Aorta (tissue), 5 donors: Measurements from ENCODE around the gene AICDA. TPM values are rescaled to one million over a fixed set of nuclear protein-coding genes. Genes with fewer than 3 reads are reported as not detected.
"Not testable (repeated sequence)": the region's sequence is repeated elsewhere in the genome, so short reads cannot be mapped to it uniquely, and the experiment has no call there.

ENCODE experiments used
- ATAC-seq: fragments of 200-7000 bp; cut with Tn5 transposase; one replicate; pipeline ENCODE4 v1.9.1; 2022; ENCODE audit warnings: moderate library complexity; ENCODE audit not compliant: low FRiP score
- DNase-seq, 2 donors: peaks; one replicate each; pipeline ENCODE4 v3.0.0-alpha.2; 2020
- H3K27ac ChIP-seq, 2 donors: one replicate each; pipeline ENCODE4 v1.5.1; 2013; ENCODE audit warnings: low read length in 2 of 2, mild to moderate bottlenecking in 2 of 2, moderate library complexity in 2 of 2, control low read depth in 1 of 2, inconsistent platforms in 1 of 2, low read depth in 1 of 2
- H3K27me3 ChIP-seq, 2 donors: one replicate each; pipeline ENCODE4 v1.6.1; 2013; ENCODE audit warnings: control low read depth in 1 of 2, low read length in 1 of 2, mild to moderate bottlenecking in 1 of 2, moderate library complexity in 1 of 2; ENCODE audit not compliant: insufficient read depth in 2 of 2, control insufficient read depth in 1 of 2
- H3K36me3 ChIP-seq, 2 donors: one replicate each; pipeline ENCODE4 v1.6.1; 2013; ENCODE audit warnings: control low read depth in 1 of 2, low read length in 1 of 2, mild to moderate bottlenecking in 1 of 2; ENCODE audit not compliant: insufficient read depth in 2 of 2, control insufficient read depth in 1 of 2
- H3K4me1 ChIP-seq, 2 donors: one replicate each; pipeline ENCODE4 v1.6.1; 2013; ENCODE audit warnings: low read length in 2 of 2, control low read depth in 1 of 2, mild to moderate bottlenecking in 1 of 2, moderate library complexity in 1 of 2; ENCODE audit not compliant: insufficient read depth in 2 of 2, control insufficient read depth in 1 of 2
- H3K4me3 ChIP-seq, 2 donors: one replicate each; pipeline ENCODE4 v1.5.1; 2013; ENCODE audit warnings: low read length in 2 of 2, control low read depth in 1 of 2, mild to moderate bottlenecking in 1 of 2
- H3K9me3 ChIP-seq: one replicate; pipeline ENCODE4 v1.6.1; 2013; ENCODE audit warnings: mild to moderate bottlenecking, low read length; ENCODE audit not compliant: control insufficient read depth
- WGBS, 2 donors: extraction: QIAGEN DNeasy Blood & Tissue Kit; methylation state at CpG; one replicate each; pipeline ENCODE4 v1.1.7; 2013; 5-methylcytosine and 5-hydroxymethylcytosine counted together
- intact Hi-C, 2 donors: fragments of 100-400 bp; cut with DNase I; formaldehyde crosslinking; loops; one replicate each; pipeline versions ENCODE4 v1.14.2 to v1.15.0; 2022
- polyA plus RNA-seq, 2 donors: library from polyadenylated mRNA; stranded (reverse); fragments of 200-250 nt; gene quantifications; one replicate each; pipeline ENCODE4 v1.2.3, GENCODE V29; 2013
- total RNA-seq, 2 donors: library from RNA; stranded (reverse); fragmentation: NEBNext Ultra II Directional; extraction: Animal tissue kit (Norgen Biotek cat#: 25700); gene quantifications; one replicate each; pipeline ENCODE4 v1.2.1, GENCODE V29; 2021
- donor health status: healthy with polysubstance abuse.
- donor health status: Bipolar disorder and iron deficiency.
- donor health status: DM: no; HTN: no; CAD: no.
- donor health status: DM: no; HTN: no; CAD: no.
- donor health status: DM: yes; HTN: yes; CAD: no.

Gene AICDA
- total and polyA plus RNA-seq, 4 donors: 0.23 to 1.1 (median 0.39) TPM; not detected in 1

DNA sequence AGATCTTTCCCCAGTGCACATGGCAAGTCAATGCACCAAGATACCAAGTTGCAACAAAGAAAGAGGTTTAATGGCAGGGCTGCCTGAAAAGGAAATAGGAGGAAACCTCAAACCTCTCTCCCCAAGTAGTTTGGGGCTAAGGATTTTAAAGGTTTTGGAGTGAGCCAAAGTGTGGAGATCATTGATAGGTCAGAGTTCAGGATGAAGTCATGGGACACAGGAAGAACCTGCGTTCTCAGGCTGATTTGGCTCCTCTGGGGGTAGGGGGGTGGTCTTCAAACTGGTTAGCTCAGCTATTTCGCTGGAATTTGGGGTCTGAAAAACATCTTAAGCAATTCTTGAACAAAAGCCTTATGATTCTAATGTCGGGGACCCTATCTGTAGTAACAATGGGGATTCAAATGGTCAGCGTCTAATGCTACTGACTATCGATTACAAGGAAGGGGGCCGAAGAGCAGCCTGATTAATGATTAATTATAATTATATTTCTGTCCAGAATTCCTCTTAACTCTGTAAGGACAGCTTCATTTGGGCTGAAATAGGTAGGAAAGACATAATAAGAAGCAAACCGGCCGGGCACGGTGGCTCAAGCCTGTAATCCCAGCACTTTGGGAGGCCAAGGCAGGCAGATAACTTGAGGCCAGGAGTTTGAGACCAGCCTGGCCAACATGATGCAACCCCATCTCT is 31.4 kb downstream of the AICDA start:
- Histone ChIP-seq H3K9me3 (no peaks in the 10 kb centered on the region), H3K27ac (no peak overlapping the region), H3K4me1 (no peaks in the 10 kb centered on the region), H3K36me3 (no peaks in the 10 kb centered on the region), H3K27me3 (no peaks in the 10 kb centered on the region), H3K4me3 (no peak overlapping the region)
- WGBS, 2 donors: 59 to 61% methylated on average over 9 of the region's 9 CpGs
- ATAC-seq: no peak
- intact Hi-C loops: no loop called here
- no peak for DNase-seq

DNA sequence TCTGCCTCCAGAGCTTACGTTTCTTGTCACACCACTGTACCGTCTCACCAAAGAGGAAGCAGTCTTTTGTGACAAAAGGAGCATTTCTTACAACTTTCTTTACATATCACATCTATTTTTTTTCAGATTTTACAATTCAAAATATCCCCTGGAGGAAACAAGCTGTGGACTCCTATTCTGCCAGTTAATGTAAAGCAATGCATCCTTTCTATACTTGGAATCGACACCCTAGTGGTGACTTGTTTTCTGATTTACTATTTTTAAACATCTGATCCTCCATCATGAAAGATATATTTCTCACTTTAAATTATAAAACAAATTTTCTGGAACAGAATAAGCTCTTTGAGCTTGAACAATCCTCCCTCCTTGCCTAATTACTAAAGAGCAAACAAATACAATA is 34.8 kb downstream of the AICDA start:
- no peak overlapping the region for H3K27ac ChIP-seq
- no peak for DNase-seq
- no peaks in the 10 kb centered on the region for H3K36me3 ChIP-seq
- H3K4me1 ChIP-seq: no peaks in the 10 kb centered on the region
- WGBS, 2 donors: 49 to 59% methylated on average over 3 of the region's 3 CpGs
- intact Hi-C loops: no loop called here
- no peak overlapping the region for H3K4me3 ChIP-seq
- H3K9me3 ChIP-seq: no peaks in the 10 kb centered on the region
- no peak for ATAC-seq
- no peaks in the 10 kb centered on the region for H3K27me3 ChIP-seq

DNA sequence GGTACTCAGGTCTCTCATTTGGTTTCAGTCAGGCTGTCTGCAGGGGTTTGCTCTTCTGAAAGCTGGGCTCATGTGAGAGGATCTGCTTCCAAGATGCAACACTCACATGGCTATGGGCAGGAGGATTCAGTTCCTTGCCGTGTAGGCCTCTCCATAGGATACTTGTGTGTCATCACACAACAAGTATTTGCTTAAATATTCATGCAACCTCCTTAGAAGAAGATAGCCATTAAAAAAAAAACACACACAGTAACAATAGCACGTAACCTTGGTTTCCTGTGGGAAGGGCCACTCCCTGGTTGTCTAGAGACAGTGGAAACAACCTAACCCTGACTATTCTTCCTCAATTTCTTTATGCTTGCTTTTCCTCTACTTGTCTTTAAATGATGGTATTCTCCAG is 40.2 kb downstream of the AICDA start:
- Histone ChIP-seq H3K4me3 (no peak overlapping the region), H3K27me3 (no peaks in the 10 kb centered on the region), H3K36me3 (no peaks in the 10 kb centered on the region), H3K27ac (no peak overlapping the region), H3K9me3 (peaks cover 1% of the 10 kb centered on the region), H3K4me1 (no peaks in the 10 kb centered on the region)
- ATAC-seq (no peak), DNase-seq (no peak)
- intact Hi-C loops: no loop called here
- WGBS, 2 donors: 59 to 70% methylated on average over 2 of the region's 2 CpGs

GRCh38 chr12:8566525-8566924 is 46.1 kb downstream of the AICDA start:
- ATAC-seq: no peak
- Histone ChIP-seq H3K4me3 (no peak overlapping the region), H3K36me3 (no peaks in the 10 kb centered on the region), H3K9me3 (peaks cover 3% of the 10 kb centered on the region), H3K27me3 (no peaks in the 10 kb centered on the region), H3K27ac (no peak overlapping the region), H3K4me1 (no peaks in the 10 kb centered on the region)
- intact Hi-C loops: no loop called here
- DNase-seq: no peak

DNA sequence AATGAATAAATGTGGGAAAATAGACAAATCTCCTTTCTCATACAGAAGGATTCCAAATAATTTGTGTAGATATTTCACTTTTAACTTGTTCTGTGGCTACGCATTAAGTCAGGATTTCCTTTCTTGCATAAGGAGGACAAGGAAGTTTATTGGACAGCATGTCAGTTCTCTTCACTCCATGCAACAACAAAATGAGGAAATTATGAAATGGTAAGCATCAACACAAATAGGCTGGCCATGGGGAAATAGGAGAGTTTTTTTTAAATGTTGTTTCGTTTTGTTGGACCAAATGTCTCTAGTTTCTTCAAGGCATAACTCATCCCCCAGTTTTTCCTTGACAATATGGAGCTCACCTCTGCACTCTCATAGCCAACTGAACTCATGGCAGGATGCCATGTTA is 46.6 kb downstream of the AICDA start:
- intact Hi-C loops, DNase-seq, H3K4me1 ChIP-seq, H3K27me3 ChIP-seq, H3K4me3 ChIP-seq, ATAC-seq, H3K9me3 ChIP-seq, H3K27ac ChIP-seq, H3K36me3 ChIP-seq: not testable (repeated sequence)
- 80 to 88% methylated on average over 2 of the region's 2 CpGs for WGBS, 2 donors

GRCh38 chr12:8564656-8565055 is 48.0 kb downstream of the AICDA start:
- intact Hi-C loops: no loop called here
- 40 to 46% methylated on average over 22 of the region's 22 CpGs for WGBS, 2 donors
- no peak for ATAC-seq

DNA sequence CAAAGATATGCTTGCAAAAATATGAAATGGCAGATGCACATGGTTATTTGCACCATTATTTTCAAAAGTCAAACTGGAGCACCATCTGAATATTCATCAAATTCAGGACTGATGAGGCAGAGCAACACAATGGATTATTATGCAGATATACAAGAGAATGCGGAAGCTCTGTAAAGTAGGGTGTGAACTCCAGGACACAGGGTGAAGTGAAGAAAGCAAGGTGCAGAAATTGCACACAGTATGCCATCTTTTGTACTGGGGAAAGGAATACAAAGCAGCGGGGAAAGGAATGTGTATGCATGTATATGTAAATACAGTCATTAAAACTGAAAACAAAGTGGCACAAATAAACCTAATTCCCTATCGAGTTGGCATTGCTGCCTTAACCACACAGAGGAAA is 49.3 kb downstream of the AICDA start:
- Histone ChIP-seq H3K9me3 (peaks cover 2% of the 10 kb centered on the region), H3K27ac (no peak overlapping the region), H3K4me1 (no peaks in the 10 kb centered on the region), H3K4me3 (no peak overlapping the region), H3K36me3 (no peaks in the 10 kb centered on the region), H3K27me3 (no peaks in the 10 kb centered on the region)
- ATAC-seq (no peak), DNase-seq (no peak)
- 67% methylated on average over 3 of the region's 3 CpGs for WGBS, 2 donors
- intact Hi-C loops: no loop called here

More at GRCh38 chr12:8564656-8565055, 48.0 kb downstream of the AICDA start:
- peaks cover 3% of the 10 kb centered on the region for H3K9me3 ChIP-seq
- H3K27ac ChIP-seq: no peak overlapping the region
- H3K4me3 ChIP-seq: no peak overlapping the region
- H3K36me3 ChIP-seq: no peaks in the 10 kb centered on the region
- no peak for DNase-seq
- H3K27me3 ChIP-seq: no peaks in the 10 kb centered on the region
- no peaks in the 10 kb centered on the region for H3K4me1 ChIP-seq

- ATAC-seq (no peak), DNase-seq (no peak)
- 95 to 96% methylated on average over 6 of the region's 6 CpGs for WGBS, 2 donors
- Histone ChIP-seq H3K27me3 (no peaks in the 10 kb centered on the region), H3K36me3 (no peaks in the 10 kb centered on the region), H3K27ac (no peak overlapping the region), H3K9me3 (peaks cover 2% of the 10 kb centered on the region), H3K4me1 (no peaks in the 10 kb centered on the region), H3K4me3 (no peak overlapping the region)
- intact Hi-C loops: no loop called here
Observed at GRCh38 chr12:8562310-8562709, 50.3 kb downstream of the AICDA start.

- Histone ChIP-seq H3K4me3 (no peak overlapping the region), H3K27ac (no peak overlapping the region), H3K36me3 (no peaks in the 10 kb centered on the region), H3K9me3 (no peaks in the 10 kb centered on the region), H3K4me1 (no peaks in the 10 kb centered on the region), H3K27me3 (no peaks in the 10 kb centered on the region)
- WGBS, 2 donors: 20 to 22% methylated on average over 4 of the region's 4 CpGs
- no peak for ATAC-seq
- intact Hi-C loops: no loop called here
- DNase-seq: no peak
Observed at GRCh38 chr12:8561011-8561410, 51.6 kb downstream of the AICDA start.
